Hepatocyte (in vitro differentiated cells): ENCODE measurements around the gene COL20A1.

Source experiments
- EZH2 ChIP-seq: fragments of 200-600 bp; sonication (generic); IDR thresholded peaks from 2 replicates; pipeline ENCODE4 v1.6.1; 2016; ENCODE audit warnings: antibody characterized with exemption, mild to moderate bottlenecking, borderline replicate concordance
- EZH2phosphoT487 ChIP-seq: fragments of 200-600 bp; sonication (generic); IDR thresholded peaks from one replicate; pipeline ENCODE4 v1.6.1; 2018; ENCODE audit warnings: antibody characterized with exemption, mild to moderate bottlenecking, low read depth, moderate library complexity; ENCODE audit not compliant: unreplicated experiment, severe bottlenecking
- TF ChIP-seq, protein P1 (sequence below): fragments of 200-600 bp; sonication (generic); IDR thresholded peaks from 2 replicates; pipeline ENCODE4 v1.5.1; 2016; ENCODE audit warnings: antibody characterized with exemption, mild to moderate bottlenecking; ENCODE audit not compliant: poor library complexity

DNA sequence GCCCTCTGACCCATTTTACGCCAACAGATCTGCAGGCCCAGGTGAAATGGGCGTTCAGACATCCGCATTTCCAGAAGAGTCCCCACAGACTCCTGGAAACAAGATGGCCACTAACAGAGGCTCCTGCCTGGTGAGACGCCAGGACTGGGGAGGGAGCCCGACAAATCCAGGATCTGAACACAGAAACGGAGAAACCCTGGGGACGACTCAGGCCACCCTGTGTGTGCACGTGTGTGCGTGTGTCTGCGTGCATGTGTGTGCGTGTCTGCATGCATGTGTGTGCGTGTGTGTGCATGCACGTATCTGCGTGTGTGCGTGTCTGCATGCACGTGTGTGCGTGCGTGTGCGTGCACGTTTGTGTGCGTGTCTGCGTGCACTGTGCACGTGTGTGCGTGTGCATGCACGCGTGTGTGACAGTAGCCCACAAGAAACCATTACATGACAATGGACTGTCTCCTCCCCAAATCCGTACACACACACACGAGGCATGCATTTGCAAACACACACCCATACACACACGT is 43.3 kb downstream of the COL20A1 start:
- TF ChIP-seq, protein P1, sequence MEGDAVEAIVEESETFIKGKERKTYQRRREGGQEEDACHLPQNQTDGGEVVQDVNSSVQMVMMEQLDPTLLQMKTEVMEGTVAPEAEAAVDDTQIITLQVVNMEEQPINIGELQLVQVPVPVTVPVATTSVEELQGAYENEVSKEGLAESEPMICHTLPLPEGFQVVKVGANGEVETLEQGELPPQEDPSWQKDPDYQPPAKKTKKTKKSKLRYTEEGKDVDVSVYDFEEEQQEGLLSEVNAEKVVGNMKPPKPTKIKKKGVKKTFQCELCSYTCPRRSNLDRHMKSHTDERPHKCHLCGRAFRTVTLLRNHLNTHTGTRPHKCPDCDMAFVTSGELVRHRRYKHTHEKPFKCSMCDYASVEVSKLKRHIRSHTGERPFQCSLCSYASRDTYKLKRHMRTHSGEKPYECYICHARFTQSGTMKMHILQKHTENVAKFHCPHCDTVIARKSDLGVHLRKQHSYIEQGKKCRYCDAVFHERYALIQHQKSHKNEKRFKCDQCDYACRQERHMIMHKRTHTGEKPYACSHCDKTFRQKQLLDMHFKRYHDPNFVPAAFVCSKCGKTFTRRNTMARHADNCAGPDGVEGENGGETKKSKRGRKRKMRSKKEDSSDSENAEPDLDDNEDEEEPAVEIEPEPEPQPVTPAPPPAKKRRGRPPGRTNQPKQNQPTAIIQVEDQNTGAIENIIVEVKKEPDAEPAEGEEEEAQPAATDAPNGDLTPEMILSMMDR, result no peak
- no peak for TF ChIP-seq EZH2phosphoT487
- TF ChIP-seq EZH2, result no peak
